NCI-H510A (cell line): ENCODE measurements around the gene IFNA8.
"Not testable (repeated sequence)": the region's sequence is repeated elsewhere in the genome, so short reads cannot be mapped to it uniquely, and the experiment has no call there.

Experiments
- DNase-seq: peaks from one replicate; lab custom pipeline; 2025; lab: John Stamatoyannopoulos, UW

The IFNA8 gene

DNA sequence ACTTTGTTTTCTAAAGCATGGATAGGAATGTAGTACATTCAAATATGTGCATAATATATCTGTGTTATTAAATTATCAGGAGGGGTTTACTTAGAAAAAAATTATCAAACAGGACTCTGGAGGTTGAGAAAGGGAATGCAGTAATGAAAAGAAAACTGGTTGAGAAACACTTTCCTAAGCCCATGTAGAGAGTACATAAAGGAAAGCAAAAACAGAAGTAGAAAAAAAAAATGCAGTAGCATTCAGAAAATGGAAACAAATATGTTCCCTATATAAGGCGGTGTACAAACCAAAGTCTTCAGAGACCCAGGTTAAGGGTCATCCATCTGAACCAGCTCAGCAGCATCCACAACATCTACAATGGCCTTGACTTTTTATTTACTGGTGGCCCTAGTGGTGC lies at the start of gene IFNA8:
Gene IFNA8, plus strand, starts transcription at position 301 of the 400 bp plus-strand sequence. Its CDS starts 60 bp downstream, at position 361.
- no peak for DNase-seq

DNA sequence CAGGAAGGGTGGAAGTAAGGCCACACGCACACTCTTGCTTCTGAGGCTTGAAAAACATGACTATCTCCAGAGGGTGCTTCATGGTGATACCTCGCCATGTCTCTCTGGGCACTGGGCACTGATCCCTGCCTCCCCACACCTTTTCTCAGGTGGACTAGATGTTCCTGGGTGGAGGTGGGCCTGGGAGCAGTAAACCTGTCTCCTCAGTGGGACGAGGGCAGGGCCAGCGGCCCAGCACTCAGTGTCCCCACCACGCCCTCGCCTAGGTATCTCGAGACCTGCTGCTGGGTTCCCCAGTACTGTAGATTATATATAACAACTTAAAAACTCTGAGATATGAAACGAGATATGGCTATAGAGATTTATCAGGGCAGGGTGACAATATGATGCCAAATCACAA lies 46.6 kb upstream of the IFNA8 start:
- DNase-seq, result no peak

DNA sequence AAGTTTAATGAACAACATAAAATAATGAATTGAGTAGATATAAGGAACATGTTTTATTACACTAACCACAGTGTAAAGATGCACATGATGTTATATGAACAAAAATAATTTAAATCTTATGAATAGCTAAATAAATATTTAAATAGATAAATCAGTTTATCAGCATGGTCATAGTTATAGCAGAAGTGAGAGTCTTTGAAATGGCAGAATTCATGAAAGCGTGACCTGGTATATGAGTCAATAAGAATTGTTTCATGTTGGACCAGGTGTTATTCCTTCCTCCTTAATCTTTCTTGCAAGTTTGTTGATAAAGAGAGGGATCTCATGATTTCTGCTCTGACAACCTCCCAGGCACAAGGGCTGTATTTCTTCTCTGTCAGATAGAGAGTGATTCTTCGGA lies 41.7 kb upstream of the IFNA8 start:
- DNase-seq, result not testable (repeated sequence)

DNA sequence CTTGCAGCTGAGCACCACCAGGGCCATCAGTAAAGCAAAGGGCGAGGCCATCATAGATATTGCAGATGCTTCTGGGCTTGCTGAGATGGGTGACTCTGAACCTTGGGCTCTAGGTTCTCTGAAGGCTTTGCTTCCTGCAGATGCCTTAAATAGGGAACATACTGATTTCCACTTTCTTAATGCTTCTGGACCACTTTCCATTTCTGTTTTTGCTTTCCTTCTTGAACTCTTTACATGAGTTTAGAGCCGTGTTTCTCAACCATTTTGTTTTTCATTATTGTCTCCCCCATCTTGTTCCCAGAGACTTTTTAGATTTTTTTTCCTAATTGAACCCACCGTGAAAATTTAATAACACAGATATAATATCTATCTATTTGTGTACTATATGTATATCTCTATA lies 41.0 kb upstream of the IFNA8 start, which contains the start of gene IFNA13:
Gene IFNA13, minus strand, starts transcription at position 101 of the 400 bp plus-strand sequence. Its CDS starts 47 bp downstream, at position 54.
- no peak for DNase-seq

DNA sequence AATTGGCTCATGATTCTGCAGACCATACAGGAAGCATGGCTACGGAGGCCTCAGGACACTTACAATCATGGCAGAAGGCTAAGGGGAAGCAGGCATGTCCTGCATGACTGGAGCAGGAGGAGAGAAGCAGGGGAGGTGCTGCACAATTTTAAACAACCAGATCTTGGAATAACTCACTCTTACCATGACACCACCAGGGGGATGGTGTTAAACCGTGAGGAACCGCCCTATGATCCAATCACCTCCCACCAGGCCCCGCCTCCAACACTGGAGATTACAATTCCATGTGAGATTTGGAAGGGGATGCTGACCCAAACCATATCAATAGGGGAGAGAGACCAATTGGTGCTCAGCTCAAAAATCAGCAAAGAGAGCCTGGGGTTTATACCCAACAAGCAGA lies 37.5 kb upstream of the IFNA8 start:
- DNase-seq, result not testable (repeated sequence)

DNA sequence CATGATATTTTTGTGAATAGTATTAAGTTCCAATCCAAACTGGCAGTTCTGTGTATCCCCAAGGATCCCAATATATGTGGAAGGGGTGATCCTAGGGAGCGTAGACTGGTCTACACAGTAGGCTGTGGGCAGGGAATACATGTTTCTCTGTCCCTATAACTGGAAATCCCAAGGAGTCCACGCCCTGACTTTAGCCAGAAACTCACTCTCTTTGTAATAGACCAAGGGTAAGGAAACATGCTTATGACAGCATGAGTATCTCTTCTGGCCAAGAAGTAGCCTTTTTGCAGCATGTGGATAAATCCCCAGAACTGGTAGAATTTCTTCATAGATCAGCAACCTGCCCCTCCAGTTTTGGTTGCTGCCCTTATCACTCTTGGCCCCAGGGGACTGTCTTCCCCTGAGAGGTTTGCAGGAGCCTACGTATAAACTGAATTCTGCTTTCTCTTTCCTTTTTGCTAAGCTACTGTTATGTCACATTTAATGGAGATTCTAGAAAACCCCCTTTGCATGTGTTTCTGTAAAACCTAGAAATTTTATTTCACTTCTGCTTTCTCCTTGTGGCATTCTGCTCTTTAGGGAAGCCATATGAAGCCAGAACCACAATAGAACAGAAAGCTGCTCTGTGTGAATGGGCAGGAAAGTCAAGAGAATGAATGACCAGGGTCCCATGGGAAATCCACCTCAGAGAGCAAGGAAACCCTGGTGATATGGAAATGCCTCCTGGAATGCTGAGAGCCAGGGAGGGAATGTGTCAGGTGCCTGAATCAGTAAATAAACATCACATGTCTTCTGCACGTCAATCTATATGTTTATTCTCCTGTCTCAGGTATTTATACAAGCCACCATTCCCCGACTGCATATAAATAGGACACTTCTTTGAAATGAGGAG lies 27.2 kb upstream of the IFNA8 start:
- DNase-seq, result no peak

DNA sequence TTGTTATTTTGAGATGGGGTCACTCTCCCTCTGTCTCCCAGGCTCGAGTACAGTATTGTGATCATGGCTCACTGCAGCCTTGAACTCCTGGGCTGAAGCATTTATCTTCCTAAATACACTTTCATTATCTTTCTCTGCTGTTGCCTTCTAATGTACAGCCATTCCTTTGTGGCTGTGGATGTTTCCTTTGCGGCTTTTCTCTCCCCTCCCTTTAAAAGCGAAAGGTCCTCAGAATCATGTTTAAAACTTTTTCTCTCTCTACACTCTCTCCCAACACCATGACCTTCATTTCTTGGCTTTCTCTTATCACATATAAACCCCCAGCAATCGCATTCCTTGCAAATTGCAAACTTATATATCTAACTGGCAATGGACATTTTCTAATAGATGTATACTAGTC lies 25.3 kb upstream of the IFNA8 start:
- no peak for DNase-seq

DNA sequence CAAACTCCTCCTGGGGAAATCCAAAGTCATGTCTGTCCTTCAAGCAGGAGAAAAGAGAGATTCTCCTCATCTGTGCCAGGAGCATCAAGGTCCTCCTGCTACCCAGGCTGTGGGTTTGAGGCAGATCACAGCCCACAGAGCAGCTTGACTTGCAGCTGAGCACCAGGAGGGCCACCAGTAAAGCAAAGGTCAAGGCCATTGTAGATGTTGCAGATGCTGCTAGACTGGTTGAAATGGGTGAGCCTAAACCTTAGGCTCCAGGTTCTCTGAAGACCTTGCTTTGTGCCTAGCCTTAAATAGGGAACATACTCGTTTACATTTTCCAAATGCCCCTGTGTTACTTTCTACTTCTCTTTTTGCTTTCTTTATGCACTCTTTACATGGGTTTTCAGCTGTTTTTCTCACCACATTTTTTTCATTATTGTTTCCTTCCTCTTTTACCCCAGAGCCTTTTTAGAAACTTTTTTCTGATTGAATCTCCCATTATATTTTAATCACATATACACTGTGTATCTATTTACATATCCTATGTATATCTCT lies 23.7 kb upstream of the IFNA8 start, which contains the start of gene IFNA2:
Gene IFNA2, minus strand, starts transcription at position 268 of the 540 bp plus-strand sequence. Its CDS starts 69 bp downstream, at position 199.
- DNase-seq, result no peak

DNA sequence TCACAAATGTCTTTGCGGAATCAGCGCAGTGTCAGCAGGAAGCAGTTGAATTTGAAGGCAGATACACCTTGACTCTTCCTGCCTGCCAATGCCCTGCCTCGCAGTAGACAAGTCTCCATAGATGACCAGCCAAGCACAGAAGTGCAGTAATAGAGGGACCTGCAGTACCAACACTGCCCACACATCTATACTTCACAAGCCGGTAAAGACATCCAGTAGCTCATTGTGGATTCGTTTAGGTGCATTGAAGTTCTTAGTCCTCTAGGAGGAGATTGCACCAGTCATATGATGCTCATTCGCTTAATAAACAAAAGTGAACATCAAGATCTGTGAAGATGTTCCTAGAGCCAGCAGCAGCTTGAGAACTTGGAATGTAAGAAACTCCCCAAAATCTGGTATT lies 16.6 kb upstream of the IFNA8 start:
- DNase-seq, result no peak

DNA sequence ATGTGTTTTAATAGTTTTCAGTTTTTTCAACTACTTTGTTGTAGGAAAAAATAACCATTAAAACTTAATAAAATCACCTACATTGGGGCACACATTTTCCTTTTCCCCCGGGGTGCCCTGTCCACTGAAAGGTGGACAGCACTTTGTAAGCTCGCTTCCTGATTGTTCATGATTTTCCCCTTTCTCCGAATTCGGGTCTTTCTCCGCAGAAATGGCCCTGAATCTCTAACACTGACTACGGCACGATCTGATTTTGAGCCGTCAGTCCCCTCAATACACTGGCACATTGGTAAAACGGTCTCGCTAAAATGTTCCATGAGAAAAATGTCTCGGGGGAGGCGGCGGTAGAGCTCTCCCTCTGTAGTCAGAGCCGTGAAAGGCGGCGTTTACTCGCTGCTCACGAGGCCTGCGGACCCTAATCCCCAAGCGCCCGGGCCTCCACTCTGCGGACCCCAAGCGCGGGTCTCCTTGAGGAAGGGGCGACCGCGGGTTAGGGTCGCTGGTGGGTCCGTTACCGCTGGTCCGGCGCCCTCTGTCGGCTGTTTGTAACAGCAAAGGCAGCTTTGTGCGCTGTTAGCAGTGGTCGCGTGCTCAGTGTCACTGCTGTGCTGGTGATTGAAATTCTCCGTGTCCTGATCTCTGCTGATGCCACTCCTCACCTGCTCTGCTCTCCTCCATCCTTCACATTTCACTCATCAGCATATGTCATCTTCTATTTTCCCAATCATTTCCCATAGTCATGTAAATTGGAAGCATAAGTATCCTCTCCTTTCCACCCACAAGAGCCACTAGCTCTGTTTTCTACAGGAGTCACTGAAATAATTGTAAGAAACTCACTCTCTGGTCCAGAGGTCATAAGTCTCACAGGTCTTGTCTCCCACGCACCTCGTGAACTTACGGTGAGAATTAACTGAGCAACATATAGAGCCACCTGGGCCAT lies 12.9 kb upstream of the IFNA8 start:
- no peak for DNase-seq

DNA sequence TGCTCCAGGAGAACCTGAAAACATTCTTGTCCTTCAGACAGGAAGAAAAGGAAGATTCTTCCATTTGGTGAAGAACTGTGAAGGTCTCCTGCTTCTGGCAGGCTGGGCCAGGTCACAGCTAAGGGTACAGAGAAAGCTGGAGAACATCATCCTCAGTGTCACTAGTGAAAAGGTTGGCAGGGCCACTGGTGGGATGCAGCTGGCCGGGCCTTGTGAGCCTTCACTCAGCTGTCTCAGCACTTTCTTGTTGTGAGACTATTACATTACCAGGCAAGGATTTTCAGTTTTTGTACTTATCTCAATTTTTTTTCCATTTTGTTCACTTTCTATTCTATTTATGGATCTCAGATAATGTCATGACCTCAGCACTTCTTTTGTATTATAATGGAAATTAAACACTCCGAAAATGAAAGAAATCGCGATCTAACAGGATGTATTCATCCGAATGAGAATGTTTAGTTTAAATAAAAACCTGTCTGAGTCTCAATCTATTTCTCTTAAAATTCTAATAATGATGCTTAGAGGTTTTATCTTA lies 9.9 kb upstream of the IFNA8 start:
- DNase-seq, result no peak

DNA sequence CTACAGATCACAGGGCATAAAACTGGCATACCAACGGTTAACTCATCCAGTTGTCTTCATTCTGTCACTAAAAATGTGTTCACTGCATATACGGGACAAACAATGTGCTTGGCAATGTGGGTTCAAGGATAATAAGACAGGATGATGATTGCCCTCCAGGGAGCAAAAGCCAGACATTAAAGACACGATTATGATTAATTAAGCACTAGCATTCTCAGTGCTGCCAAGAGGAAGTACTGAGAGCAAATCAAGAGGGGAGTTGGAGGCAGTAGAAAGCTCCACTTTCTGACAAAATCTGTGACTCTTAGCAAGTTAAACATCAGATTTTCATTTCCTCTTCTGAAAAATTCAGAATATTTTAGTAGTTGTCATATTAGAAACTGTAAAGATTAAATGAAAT lies 9.0 kb upstream of the IFNA8 start:
- DNase-seq, result no peak

DNA sequence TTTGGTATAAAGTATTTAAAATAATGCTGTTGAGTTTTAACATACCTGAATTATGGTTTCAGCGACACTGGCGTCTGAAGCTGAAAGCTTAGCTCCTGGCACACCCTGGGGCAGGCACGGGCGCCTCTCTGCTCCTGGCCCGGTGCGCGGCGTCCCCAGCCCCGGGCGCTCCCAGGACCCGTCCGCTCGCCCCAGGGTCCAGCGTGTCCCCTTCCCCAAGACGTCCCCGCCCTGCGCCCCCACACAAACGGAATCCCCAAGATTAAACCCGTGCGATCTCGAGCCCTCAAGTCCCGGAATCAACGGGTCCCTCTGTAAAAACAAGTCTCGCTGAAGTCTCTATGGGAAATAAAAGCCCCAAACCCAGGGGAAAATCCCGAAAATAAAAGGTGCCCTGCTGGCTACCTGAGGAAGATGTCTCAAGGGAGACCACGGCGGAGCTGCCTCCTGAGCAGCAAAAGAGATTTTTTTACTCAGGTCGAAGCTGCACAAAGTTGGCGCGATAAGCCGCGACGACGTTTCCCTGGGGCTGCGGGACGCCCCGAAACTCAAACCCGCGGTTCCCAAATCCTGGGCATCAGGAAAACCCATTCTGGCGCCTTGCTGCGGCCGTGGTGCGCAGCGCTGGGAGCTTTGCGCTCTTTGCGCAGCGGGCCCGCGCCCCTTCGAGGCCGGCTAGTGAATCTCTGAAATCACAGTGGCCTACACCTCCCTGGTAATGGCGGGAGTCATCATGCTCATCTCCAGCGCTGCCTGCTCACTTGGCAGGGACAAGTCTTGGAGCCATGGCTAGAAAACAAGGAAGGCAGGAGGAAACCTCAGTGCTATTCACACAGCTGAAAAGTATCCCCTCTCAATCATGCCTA lies 6.3 kb upstream of the IFNA8 start:
- DNase-seq, result no peak

DNA sequence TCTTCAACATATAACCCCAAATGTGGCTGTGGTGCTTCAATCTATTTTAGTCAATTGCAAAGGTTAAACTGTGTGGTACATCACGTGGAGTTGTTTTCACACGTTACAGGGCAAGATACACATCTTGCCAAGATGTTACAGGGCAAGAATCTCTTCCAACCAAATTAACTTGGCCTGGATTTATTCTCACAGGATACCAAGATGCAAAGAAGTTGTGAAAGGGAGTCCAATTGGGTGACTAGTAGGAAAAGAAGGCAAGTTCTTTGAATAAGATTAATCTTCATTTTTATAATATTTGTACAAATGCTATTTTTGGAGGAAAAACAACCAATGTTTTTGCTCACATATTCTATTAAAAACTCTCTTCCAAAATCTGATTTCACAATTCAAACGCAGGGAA lies 4.8 kb upstream of the IFNA8 start:
- DNase-seq, result no peak

DNA sequence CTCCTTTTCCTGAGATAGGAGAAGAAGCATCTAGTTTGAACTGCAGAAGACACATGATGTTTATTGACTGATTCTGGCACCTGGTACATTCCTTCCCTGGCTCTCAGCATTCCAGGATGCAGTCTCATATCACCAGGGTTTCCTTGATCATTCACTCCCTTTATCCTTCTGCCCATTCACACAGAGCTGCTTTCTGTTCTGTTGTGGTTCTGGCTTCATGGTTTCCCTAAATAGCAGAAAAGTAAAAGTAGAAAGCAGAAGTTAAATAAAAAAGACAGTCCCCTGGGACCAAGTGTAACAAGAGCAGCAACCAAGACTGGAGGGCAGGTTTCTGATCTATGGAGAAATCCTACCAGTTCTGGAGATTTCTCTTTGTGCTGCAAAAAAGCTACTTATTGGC lies 3.2 kb downstream of the IFNA8 start:
- no peak for DNase-seq

DNA sequence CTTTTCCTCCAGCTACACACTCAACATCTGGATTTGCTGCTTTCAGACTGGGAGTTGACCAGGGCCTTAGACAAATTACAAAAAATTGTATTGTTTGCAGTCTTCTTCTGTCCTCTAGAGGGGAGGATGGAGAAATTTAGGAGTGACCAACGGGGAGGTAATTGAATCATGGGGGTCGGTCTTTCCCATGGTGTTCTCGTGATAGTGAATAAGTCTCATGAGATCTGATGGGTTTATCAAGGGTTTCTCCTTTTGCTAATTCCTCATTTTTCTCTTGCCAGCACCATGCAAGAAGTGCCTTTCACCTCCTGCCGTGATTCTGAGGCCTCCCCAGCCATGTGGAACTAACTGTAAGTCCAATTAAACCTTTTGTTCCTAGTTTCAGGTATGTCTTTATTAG lies 4.2 kb downstream of the IFNA8 start:
- no peak for DNase-seq

DNA sequence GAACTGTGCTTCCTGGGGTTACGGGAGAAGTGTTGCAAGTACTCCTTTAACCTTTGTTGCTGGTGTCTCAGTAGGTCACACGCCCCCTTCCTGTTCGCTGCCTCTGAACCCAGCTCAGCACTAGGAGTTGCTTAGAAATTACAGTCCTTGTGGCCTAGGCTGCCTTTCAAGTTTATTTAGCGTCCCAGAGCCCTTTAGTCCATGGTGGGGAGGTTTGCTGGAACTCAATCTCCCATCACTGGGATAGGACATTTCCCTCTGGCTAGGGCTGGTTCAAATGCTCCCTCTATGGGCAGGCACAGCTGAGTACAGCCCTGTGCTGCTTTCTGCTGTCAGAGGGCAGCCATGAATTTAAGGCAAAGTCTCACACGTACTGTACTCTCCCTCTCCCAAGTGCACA lies 4.7 kb downstream of the IFNA8 start:
- DNase-seq, result no peak

DNA sequence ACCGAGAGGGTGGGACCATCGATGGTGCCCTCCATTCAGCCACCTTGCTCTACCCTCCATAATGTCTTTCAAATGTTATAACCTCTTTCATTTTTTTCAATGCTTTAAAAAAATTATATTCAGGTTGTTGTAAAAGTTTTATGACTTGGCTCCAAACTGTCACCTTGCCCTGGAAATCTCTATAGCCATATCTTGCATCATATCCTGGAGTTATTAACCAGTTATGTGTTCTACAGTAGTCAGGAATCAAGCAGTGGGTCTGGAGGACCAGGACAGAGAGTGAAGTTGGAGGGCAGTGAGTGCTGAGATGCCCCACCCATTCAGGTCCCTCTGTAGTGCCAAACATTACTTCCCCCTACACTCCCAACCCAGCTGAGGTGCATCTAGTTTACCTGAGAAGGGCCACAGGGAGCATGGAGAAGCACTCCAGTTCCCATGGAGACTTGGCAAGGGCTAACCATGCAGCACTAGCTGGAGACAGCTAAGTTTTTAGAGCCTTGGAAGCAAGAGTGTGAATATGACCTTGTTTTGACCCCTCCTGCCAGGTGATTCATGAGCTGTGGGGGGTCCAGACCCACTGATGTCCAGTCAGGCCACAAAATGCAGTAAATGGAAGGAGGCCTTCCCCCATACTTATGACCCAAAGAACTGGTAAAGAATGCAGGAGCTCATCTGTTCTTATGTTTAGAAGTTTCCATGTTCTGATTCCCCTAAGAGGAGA lies 5.5 kb downstream of the IFNA8 start:
- no peak for DNase-seq

DNA sequence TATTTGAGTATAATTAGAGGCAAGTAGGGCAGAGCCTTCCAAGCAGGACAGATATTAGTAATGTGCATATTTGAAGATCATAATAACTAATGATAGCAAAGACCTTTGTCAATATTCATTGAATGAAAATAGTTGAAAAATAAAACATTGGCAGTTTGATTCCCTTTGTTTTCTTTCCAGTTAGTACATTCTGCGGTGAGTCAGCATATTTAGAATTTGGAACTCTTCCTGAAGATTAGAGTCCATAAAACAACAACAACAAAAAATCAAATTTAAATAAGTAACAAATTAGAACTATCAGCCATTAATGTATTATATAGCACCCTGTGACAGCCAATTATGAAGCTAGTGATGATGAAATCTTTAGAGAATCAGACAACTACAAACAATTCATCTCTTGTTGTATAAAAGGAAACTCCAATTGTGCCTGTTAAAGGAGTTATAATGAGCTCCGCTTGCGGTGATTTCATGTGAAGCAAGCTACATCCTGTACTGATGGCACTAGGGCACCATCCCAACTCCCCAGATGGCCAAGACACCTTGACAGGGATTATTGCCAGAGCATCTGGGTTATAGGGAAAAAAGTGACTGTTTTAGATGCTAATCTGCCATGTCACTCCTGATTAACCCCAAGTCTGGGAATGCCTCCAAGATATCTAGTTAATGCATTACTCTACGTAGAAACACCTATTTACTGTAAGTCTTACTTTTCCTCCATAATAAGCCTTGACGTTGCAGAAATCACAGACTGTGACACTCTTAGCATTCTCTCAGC lies 6.8 kb downstream of the IFNA8 start:
- DNase-seq, result no peak

DNA sequence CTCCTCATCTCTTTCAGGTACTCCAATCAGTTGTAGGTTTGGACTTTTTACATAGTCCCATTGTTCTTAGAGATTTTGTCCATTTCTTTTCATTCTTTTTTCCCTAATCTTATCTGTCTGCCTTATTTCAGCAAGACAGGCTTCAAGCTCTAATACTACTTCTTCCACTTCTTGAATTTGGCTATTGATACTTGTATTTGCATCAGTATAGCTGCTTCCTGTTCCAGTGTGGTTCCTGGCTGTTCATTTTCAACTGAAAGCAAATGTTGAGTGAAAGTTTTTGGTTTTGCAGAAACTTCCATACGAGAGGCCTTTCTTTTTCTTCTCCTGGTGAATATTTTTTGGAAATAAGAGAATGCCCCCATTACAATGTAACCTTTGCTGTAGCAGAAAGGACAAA lies 19.3 kb downstream of the IFNA8 start:
- DNase-seq, result no peak
